Mesenteric fat pad (tissue), 1 donor: ENCODE data around the gene GRN. TPM values are rescaled to one million over a fixed set of nuclear protein-coding genes. Genes with fewer than 3 reads are reported as not detected.
"Not testable (repeated sequence)": the region's sequence is repeated elsewhere in the genome, so short reads cannot be mapped to it uniquely, and the experiment has no call there.

Experiments used
- DNase-seq: peaks from one replicate; pipeline ENCODE4 v3.0.0-alpha.2; 2020; ENCODE audit warnings: low spot score
- total RNA-seq: library from RNA; stranded (reverse); fragmentation: NEBNext Ultra II Directional; extraction: Animal tissue kit (Norgen Biotek cat#: 25700); gene quantifications from one replicate; pipeline ENCODE4 v1.2.1, GENCODE V29; 2021
- donor health status: DM: yes; HTN: yes; CAD: no.

The GRN gene
- total RNA-seq, 1 donor from 2014 or later = 278 TPM

GRCh38 chr17:44360826-44361225 lies 15.7 kb downstream of the GRN start:
- no peak for DNase-seq

- DNase-seq = no peak
Observed at GRCh38 chr17:44361292-44362260, 16.5 kb downstream of the GRN start.

- DNase-seq = no peak
Observed at GRCh38 chr17:44362459-44362948, 17.4 kb downstream of the GRN start.

- no peak for DNase-seq
Observed at GRCh38 chr17:44362949-44363612, 18.0 kb downstream of the GRN start.

DNA sequence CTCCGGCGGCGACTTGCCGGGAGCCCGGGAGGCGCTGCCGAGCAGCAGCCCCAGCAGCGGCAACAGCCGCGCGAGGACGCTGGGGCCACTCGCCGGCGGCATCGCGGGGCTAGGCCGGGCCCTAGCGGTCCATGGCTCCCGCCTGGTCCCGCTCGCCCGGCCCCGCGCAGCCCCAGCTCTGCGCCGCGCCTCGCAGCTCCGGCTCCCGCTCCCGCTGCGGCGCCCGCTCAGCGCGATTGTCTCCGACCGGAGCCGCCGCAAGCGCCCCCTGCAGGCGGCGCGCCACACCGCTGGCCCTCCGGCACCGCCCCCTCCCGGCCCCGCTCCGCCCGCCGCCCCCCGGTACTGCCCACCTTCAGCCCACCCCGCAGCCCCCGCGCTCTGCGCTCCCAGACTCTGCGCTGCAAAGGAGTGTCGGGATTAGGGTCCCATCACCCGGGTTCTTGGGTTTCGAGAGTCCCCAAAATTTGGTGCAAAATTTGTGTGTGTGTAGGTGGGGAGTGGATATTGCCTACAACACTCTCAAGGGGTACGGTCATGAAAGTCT lies 18.6 kb downstream of the GRN start, which contains the start of gene FAM171A2:
Gene FAM171A2, minus strand, starts transcription at position 241 of the 547 bp plus-strand sequence. Its CDS starts 139 bp downstream, at position 102.
- no peak for DNase-seq

DNA sequence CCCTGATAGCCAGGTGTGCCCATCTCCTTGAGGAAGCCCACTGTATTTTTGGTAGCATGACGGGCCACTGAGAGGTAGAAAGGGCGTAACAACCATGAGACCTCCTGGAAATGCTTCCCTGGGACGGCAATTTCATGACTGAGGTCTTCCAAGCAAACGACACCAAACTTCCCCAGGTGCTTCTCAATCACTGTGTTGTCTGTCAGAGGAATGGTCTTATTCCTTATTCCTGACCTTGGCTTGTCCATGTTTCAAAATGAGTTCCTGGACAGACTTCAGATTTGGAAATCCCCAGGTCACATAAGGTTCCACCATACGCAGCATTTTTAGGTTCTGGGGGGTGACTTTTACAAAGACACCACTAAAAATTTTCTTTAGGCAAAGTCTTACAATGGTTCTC lies 19.9 kb downstream of the GRN start:
- DNase-seq = not testable (repeated sequence)

DNA sequence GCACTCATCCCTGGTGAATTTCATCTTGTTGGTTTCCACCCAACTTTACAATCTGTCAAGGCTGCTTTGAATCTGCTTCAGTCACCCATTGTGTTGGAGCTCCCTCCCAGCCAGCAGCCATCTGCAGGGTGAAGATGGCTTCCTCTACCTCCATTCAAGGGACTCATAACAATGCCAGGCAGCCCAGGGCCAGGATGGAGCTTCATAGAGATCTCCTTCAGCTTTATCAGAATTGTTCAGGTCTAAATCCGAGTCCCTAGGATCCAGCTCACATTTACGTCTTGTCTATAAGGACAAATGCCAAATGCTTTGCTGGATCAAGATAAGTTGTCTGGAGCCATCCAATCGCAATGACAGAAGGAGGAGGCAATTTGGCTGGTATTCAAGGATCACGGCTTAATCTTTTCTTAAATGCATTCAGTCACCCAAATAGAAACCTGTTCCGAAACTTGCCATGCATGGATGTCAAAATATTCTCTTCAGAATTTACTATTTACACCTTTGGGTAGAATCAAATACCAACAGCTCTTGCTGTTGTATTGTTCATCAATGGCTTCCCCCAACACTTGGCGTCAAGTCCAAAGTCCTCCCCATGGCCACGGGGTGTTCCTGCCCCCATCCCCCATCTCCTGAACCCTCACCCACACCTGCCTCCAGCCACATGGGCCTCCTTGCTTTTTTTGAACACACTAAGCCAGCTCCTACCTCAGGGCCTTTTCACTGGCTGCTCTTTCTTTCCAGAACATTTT lies 22.3 kb downstream of the GRN start:
- DNase-seq = no peak

DNA sequence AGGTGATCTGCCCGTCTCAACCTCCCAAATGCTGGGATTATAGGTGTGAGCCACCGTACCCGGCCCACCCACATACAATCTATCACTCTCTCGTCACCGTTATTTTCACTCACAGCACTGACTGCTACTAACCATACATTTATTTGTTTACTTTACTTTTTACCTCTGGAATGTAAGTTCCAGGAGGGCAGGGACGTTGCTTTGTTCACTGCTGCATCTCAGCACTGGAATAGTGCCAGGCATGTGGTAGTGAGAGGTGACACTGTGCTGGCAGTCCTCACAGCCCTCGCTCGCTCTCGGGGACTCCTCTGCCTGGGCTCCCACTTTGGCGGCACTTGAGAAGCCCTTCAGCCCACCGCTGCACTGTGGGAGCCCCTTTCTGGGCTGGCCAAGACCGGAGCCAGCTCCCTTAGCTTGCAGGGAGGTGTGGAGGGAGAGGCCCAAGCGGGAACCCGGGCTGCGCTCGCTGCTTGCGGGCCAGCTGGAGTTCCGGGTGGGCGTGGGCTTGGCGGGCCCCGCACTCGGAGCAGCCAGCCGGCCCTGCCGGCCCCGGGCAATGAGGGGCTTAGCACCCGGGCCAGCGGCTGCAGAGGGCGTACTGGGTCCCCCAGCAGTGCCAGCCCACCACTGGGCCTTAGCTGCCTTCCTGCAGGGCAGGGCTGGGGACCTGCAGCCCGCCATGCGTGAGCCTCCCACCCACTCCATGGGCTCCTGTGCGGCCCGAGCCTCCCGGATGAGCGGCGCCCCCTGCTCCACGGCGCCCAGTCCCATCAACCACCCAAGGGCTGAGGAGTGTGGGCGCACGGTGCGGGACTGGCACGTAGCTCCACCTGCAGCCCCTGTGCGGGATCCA lies 23.5 kb downstream of the GRN start:
- not testable (repeated sequence) for DNase-seq

- DNase-seq = not testable (repeated sequence)
Observed at GRCh38 chr17:44369414-44370023, 24.4 kb downstream of the GRN start.

GRCh38 chr17:44372036-44372435 lies 26.9 kb downstream of the GRN start:
- no peak for DNase-seq

DNA sequence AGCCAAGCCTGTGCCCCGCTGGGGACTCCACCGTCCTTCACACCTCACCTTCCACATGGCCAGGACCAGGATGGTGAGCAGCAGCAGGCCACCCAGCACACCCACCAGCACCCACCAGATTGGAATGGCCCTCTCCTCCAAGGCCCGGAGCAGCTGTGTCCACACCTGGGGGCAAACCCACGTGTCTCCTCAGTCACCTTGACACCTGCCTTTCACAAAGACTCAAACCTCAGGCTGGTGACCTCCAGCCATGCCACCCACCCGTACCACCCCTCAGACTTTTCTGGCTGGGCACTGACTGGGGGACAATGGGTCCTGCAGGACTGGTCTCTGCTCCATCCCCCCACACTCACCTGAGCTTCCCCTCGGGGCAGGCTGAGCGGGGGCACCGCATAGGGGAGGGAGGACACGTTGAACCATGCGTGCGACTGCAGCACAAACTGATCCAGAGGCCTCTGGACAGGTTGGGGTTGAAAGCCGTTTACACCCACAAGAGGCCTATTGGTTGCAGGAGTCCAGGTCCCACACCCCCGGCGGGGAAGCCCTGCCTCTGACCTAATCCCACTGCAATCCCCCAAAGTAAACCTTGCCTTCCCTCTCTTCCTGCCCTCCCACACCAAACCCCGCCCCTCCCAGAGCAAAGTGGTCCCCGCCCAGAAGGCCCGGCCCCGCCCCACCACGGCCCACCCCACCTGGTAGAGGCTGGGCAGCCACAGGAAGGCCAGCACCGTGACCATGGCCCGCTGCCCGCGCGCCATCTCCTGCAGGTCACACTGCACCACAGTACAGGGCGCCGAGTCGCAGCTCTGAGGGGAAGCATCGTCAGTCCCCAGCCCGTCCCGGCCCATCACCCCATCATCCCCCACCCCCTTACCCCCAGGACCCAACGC lies 29.4 kb downstream of the GRN start:
- DNase-seq = no peak

GRCh38 chr17:44375196-44376017 lies 30.3 kb downstream of the GRN start:
- no peak for DNase-seq

DNA sequence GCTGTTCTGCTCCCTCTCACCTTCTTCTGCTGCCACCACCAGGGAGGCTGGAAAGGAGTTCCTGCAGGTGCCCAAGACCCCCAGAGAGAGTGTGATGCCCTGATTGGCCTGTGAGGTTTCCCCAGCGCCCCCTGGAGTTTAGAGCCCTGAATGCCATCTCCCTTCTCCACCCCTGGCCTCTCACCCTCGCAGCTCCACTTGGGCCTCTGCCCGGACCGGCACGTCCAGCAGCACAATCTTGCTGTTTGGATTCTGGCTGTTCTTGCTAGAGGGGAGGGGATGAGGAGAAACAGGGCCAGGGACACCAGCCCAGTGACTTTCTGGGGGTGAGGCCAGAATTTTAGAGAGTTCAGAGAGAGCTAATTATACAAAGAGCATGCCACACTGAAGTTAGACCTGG lies 31.0 kb downstream of the GRN start:
- no peak for DNase-seq

DNA sequence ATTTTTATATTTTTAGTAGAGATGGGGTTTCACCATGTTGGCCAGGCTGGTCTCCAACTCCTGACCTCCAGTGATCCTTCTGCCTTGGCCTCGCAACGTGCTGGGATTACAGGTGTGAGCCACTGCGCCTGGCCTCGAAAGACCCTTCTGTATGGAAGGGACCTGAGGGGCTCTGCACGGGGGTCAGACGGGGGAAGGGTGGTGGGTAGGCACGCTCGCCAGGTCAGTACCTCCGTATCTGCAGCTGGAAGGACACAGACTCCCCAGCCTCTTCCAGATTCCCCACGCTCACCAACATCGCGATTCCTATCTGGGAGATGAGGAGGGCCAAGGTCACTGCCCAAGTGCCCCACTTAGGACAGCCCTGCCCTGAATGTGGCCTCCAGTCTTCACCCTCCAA lies 31.7 kb downstream of the GRN start:
- no peak for DNase-seq

- no peak for DNase-seq
Observed at GRCh38 chr17:44378171-44378705, 33.1 kb downstream of the GRN start.

- DNase-seq = no peak
Observed at GRCh38 chr17:44379887-44380286, 34.8 kb downstream of the GRN start.

DNA sequence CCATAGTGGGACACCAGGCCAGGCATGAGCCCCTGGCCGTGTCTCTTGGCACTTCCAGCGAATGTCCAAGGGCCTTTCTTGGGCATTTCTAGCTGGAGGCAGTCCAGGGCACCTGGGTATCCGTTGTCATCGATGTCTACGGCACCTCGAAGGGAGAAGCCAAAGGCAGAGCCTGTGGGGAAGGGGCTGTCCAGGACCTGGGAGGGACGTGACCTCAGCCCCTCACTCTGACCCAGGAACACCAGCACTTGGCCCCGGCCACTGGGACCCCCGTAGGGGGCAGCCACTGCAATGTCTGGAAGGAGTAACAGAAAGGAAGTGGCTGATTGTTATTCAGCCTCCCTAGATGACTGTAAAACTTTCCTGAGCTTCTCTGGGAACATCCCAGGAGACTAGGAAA lies 35.7 kb downstream of the GRN start:
- DNase-seq = no peak
